ENCODE results near the gene FBXO17.

DNA sequence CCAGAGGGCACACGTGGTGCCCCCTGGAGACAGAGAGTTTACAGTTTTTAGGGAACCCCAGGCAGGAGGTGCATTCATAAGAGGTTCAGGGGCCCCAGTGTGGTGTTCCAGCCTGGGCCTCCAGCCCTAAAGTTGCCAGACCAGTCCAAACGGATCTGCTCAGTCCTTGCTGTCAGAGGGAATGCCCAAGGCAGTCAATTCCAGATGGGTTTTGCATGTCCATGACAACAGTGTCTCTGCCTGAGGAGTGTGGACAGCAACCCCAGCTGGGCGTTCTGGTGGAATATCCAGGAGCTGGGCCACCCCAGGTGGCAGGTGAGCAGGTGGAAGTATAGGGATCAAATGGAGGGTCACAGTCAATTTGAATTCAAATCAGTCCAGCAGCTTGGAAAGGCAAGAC is 31.6 kb upstream of the FBXO17 start:
- TF ChIP-seq, protein P1, sequence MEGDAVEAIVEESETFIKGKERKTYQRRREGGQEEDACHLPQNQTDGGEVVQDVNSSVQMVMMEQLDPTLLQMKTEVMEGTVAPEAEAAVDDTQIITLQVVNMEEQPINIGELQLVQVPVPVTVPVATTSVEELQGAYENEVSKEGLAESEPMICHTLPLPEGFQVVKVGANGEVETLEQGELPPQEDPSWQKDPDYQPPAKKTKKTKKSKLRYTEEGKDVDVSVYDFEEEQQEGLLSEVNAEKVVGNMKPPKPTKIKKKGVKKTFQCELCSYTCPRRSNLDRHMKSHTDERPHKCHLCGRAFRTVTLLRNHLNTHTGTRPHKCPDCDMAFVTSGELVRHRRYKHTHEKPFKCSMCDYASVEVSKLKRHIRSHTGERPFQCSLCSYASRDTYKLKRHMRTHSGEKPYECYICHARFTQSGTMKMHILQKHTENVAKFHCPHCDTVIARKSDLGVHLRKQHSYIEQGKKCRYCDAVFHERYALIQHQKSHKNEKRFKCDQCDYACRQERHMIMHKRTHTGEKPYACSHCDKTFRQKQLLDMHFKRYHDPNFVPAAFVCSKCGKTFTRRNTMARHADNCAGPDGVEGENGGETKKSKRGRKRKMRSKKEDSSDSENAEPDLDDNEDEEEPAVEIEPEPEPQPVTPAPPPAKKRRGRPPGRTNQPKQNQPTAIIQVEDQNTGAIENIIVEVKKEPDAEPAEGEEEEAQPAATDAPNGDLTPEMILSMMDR (IDR thresholded peaks at IDR 0.05; ENCODE audit: borderline replicate concordance, extremely low read depth, low read length, poor library complexity, severe bottlenecking), result no peak
- no peak for TF ChIP-seq EZH2 (IDR thresholded peaks at IDR 0.05; ENCODE audit: borderline replicate concordance, low read depth, low read length, severe bottlenecking)

All from DND-41 (cell line).